Skeletal muscle tissue (tissue), 4 donors: ENCODE results near the gene FAM81A. TPM values are rescaled to one million over a fixed set of nuclear protein-coding genes. Genes with fewer than 3 reads are reported as not detected.
A peak's percentile ranks its signal among the peaks of the same experiment; 100 is the strongest.
"Not testable (repeated sequence)": the region's sequence is repeated elsewhere in the genome, so short reads cannot be mapped to it uniquely, and the experiment has no call there.

ENCODE experiments used
- H3K27ac ChIP-seq: one replicate; pipeline ENCODE4 v1.7.0; 2013; ENCODE audit warnings: mild to moderate bottlenecking, low read depth, low read length, inconsistent platforms
- H3K27me3 ChIP-seq, 3 donors: one replicate each; pipeline ENCODE4 v1.7.0; 2013; ENCODE audit warnings: low read length in 3 of 3; ENCODE audit not compliant: control insufficient read depth in 3 of 3, insufficient read depth in 3 of 3
- H3K36me3 ChIP-seq, 3 donors: one replicate each; pipeline ENCODE4 v1.7.0; 2013; ENCODE audit warnings: low read length in 3 of 3; ENCODE audit not compliant: control insufficient read depth in 3 of 3, insufficient read depth in 3 of 3
- H3K4me1 ChIP-seq, 3 donors: one replicate each; pipeline ENCODE4 v1.7.0; 2013; ENCODE audit warnings: low read length in 3 of 3, mild to moderate bottlenecking in 3 of 3; ENCODE audit not compliant: control insufficient read depth in 3 of 3, insufficient read depth in 3 of 3
- H3K4me3 ChIP-seq, 3 donors: one replicate each; pipeline ENCODE4 v1.7.0; 2013; ENCODE audit warnings: low read length in 3 of 3
- H3K9ac ChIP-seq, 3 donors: one replicate each; pipeline ENCODE4 v1.7.0; 2013; ENCODE audit warnings: low read length in 3 of 3, mild to moderate bottlenecking in 3 of 3, moderate library complexity in 2 of 3, low read depth in 1 of 3
- H3K9me3 ChIP-seq, 3 donors: one replicate each; pipeline ENCODE4 v1.7.0; 2013; ENCODE audit warnings: low read length in 3 of 3; ENCODE audit not compliant: control insufficient read depth in 3 of 3
- total RNA-seq: library from RNA; depleted of rRNA; stranded (reverse); fragments of >200 nt; gene quantifications from one replicate; pipeline ENCODE4 v1.2.3, GENCODE V29; 2014
- donor health status: Osteomylitis.

Gene FAM81A
- total RNA-seq, 1 donor from 2014 or later = 0.52 TPM

- H3K4me3 ChIP-seq = no peak overlapping the region
- no peak overlapping the region for H3K27ac ChIP-seq
These were observed 23.5 kb downstream of the FAM81A start for GRCh38 chr15:59461521-59461920.

GRCh38 chr15:59473226-59473625, 35.2 kb downstream of the FAM81A start:
- H3K36me3 ChIP-seq = no peaks in the 10 kb centered on the region
- H3K4me1 ChIP-seq = no peaks in the 10 kb centered on the region
- H3K27me3 ChIP-seq = no peaks in the 10 kb centered on the region
- no peak overlapping the region for H3K27ac ChIP-seq
- H3K9me3 ChIP-seq = no peaks in the 10 kb centered on the region
- no peak overlapping the region for H3K9ac ChIP-seq
- H3K4me3 ChIP-seq = no peak overlapping the region

More at GRCh38 chr15:59461521-59461920, 23.5 kb downstream of the FAM81A start:
- Histone ChIP-seq H3K27me3 (no peaks in the 10 kb centered on the region), H3K9ac (no peak overlapping the region), H3K4me1 (no peaks in the 10 kb centered on the region), H3K9me3 (no peaks in the 10 kb centered on the region), H3K36me3 (no peaks in the 10 kb centered on the region)

- H3K27me3 ChIP-seq, H3K9ac ChIP-seq, H3K9me3 ChIP-seq, H3K4me1 ChIP-seq, H3K27ac ChIP-seq, H3K36me3 ChIP-seq, H3K4me3 ChIP-seq: not testable (repeated sequence)
These were observed 37.2 kb downstream of the FAM81A start for GRCh38 chr15:59475161-59475560.

GRCh38 chr15:59484399-59484798, 46.4 kb downstream of the FAM81A start:
- no peaks in the 10 kb centered on the region for H3K27me3 ChIP-seq
- no peaks in the 10 kb centered on the region for H3K9me3 ChIP-seq
- H3K4me1 ChIP-seq = no peaks in the 10 kb centered on the region
- no peak overlapping the region for H3K27ac ChIP-seq
- no peaks in the 10 kb centered on the region for H3K36me3 ChIP-seq
- no peak overlapping the region for H3K4me3 ChIP-seq
- H3K9ac ChIP-seq = no peak overlapping the region

- H3K36me3 ChIP-seq = no peaks in the 10 kb centered on the region
- no peak overlapping the region for H3K9ac ChIP-seq
- no peak overlapping the region for H3K4me3 ChIP-seq
- no peaks in the 10 kb centered on the region for H3K4me1 ChIP-seq
- H3K27me3 ChIP-seq = no peaks in the 10 kb centered on the region
- no peaks in the 10 kb centered on the region for H3K9me3 ChIP-seq
- no peak overlapping the region for H3K27ac ChIP-seq
These were observed 47.0 kb downstream of the FAM81A start for GRCh38 chr15:59485036-59485435.

GRCh38 chr15:59489485-59489884, 51.5 kb downstream of the FAM81A start:
- H3K27ac ChIP-seq, H3K4me3 ChIP-seq, H3K4me1 ChIP-seq, H3K9me3 ChIP-seq, H3K9ac ChIP-seq, H3K36me3 ChIP-seq, H3K27me3 ChIP-seq: not testable (repeated sequence)

GRCh38 chr15:59491062-59491461, 53.1 kb downstream of the FAM81A start:
- Histone ChIP-seq H3K9ac (no peak overlapping the region), H3K36me3 (no peaks in the 10 kb centered on the region), H3K27me3 (no peaks in the 10 kb centered on the region), H3K4me3 (no peak overlapping the region), H3K27ac (no peak overlapping the region), H3K9me3 (no peaks in the 10 kb centered on the region), H3K4me1 (peaks cover 2 to 6% (median 6%) of the 10 kb centered on the region in 3 donors)

- H3K4me1 ChIP-seq = peaks cover 2 to 6% (median 6%) of the 10 kb centered on the region in 3 donors
- no peak overlapping the region for H3K27ac ChIP-seq
- peak overlapping the region; percentile 38 to 52 (median 49) for H3K4me3 ChIP-seq
- H3K36me3 ChIP-seq = no peaks in the 10 kb centered on the region
- no peaks in the 10 kb centered on the region for H3K9me3 ChIP-seq
- peak overlapping the region in 1 of 3 donors; percentile 63 for H3K9ac ChIP-seq
- no peaks in the 10 kb centered on the region for H3K27me3 ChIP-seq
These were observed 54.7 kb downstream of the FAM81A start for GRCh38 chr15:59492389-59493377.

- no peak overlapping the region for H3K4me3 ChIP-seq
- no peak overlapping the region for H3K9ac ChIP-seq
- no peaks in the 10 kb centered on the region for H3K36me3 ChIP-seq
- no peak overlapping the region for H3K27ac ChIP-seq
- H3K27me3 ChIP-seq = no peaks in the 10 kb centered on the region
- H3K4me1 ChIP-seq = no peaks in the 10 kb centered on the region
- H3K9me3 ChIP-seq = no peaks in the 10 kb centered on the region
These were observed 63.6 kb downstream of the FAM81A start for GRCh38 chr15:59501597-59501996.

GRCh38 chr15:59515190-59515589, 77.2 kb downstream of the FAM81A start:
- Histone ChIP-seq H3K27me3 (no peaks in the 10 kb centered on the region), H3K9ac (no peak overlapping the region), H3K36me3 (no peaks in the 10 kb centered on the region), H3K9me3 (no peaks in the 10 kb centered on the region), H3K4me1 (no peaks in the 10 kb centered on the region), H3K27ac (no peak overlapping the region), H3K4me3 (no peak overlapping the region)
